NCI-H1694 (cell line): ENCODE results near the gene MYO3A.
"Not testable (repeated sequence)": the region's sequence is repeated elsewhere in the genome, so short reads cannot be mapped to it uniquely, and the experiment has no call there.

Experiments used
- DNase-seq: peaks from one replicate; lab custom pipeline; 2025; lab: John Stamatoyannopoulos, UW

Gene MYO3A

GRCh38 chr10:25974897-25975459 is 40.9 kb downstream of the MYO3A start:
- DNase-seq, result no peak

GRCh38 chr10:25978771-25979170 is 44.7 kb downstream of the MYO3A start:
- DNase-seq, result no peak

- DNase-seq, result no peak
Observed at GRCh38 chr10:25982107-25982506, 48.1 kb downstream of the MYO3A start.

- DNase-seq, result no peak
Observed at GRCh38 chr10:25988583-25988982, 54.6 kb downstream of the MYO3A start.

DNA sequence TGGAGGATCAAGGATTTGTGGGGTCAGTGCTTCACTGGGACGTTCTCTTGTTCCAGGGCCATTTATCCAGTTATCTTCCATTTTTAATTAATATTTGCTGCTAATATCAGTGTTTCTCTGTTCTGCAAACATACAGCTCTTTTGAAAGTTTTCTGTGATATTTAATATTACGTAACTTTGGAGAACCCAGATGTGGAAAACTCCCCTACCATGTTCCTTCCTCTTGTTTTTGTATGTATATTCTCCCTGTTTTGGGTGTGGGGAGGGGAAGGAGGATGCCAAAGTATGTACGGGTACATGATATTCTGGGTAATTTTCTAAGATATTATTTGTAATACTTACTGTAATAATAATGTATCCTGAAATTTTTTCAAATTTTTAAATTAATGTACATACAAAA is 55.9 kb downstream of the MYO3A start:
- DNase-seq, result no peak

DNA sequence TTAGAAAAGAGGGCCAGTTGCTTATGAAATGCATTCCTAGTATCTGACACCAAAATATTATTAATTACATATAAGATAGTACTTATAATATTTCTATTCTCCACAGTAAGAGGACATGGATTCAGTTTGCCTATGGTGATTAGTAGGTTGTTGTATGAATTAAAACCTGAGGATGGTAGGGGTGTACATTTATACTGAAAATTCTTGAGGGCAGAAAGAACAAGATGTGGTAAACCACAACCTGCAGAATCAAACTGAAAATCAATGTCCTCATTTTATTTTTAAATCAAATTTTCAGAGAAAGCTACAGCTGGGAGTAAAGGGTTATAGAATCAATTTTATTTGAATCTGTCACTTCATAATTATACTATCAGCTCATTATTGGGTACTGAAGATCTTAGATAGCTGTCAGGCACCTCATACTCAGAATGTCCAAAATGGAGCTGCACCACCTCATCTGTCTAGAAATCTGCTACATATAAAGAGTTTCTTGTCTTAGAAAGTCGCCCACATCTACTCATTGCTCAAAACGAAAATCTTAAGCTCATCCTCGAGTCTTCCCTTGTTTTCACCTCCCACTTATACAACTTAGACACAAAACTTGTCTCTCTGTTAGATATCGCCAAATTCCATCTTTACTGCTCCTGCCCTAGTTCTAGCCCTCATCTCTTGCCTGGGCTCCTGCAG is 65.4 kb downstream of the MYO3A start:
- no peak for DNase-seq

- DNase-seq, result no peak
Observed at GRCh38 chr10:26000971-26001370, 66.9 kb downstream of the MYO3A start.

DNA sequence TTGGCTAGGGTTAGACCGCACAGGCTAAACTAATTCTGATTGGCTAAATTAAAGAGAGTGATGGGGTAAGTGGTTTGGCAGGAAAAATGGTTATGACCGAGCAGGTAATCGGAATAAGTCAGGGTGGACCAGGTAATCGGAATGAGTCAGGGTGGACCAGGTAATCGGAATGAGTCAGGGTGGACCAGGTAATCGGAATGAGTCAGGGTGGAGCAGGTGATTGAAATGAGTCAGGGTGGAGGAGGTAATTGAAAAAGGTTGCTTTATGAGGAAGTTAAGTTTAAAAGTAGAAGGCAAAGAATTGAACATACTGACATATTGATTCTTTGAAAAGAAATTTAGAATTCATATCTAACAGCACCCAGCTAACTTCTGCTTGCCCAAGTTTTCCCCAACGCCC is 68.4 kb downstream of the MYO3A start:
- DNase-seq, result not testable (repeated sequence)

- DNase-seq, result no peak
Observed at GRCh38 chr10:26015092-26015491, 81.1 kb downstream of the MYO3A start.

DNA sequence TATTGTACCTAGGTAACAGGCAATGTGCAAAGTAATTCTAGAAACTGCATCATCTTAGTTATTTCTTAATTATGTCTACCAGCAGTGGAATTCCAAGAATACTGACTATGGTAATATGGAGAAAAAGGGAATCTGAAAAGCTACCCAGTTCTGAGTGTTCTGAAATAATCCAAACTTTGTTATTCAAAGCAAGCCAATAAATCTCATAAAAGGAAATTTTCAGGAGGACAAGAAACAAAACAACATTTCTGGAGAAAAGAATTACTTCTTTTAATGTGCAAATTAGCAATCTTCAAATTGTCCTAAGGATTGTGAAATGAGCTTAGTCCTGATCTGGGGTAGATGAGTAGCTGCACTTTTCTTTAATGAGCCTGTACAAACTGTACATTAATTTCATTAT is 88.8 kb downstream of the MYO3A start:
- no peak for DNase-seq

DNA sequence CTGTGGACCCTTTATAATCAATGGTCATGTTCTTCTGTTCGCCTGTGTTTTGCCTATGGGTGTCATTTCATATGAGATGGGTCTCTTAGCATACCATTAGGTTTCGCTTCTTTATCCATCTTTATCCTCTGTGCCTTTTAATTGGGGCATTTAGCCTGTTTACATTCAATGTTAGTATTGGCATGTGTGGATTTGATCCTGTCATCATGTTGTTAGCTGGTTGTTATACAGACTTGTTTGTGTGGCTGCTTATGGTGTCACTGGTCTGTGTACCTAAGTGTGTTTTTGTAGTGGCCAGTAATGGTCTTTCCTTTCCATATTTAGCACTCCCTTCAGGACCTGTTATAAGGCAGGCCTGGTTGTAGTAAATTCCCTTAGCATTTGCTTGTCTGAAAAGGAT is 90.3 kb downstream of the MYO3A start:
- DNase-seq, result no peak

DNA sequence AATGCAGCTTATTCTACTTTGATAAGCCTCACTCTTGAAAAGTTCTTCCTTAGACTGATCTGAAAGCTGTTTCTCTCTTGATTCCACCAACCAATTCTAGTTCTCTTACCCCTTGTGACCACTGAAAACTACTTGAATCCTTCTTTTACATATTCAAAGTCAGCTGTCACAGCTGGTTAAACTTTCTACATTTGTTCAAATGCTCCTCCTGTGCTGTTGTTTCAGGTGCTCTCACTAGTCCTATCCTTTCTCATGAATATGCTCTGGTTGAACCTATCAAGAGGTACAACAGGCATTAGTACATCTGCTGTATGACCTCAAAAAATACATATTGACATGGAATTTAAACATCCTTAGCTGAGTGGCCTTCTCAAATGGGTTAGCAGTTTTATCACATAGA is 91.5 kb downstream of the MYO3A start:
- no peak for DNase-seq

- no peak for DNase-seq
Observed at GRCh38 chr10:26029858-26030257, 95.8 kb downstream of the MYO3A start.

DNA sequence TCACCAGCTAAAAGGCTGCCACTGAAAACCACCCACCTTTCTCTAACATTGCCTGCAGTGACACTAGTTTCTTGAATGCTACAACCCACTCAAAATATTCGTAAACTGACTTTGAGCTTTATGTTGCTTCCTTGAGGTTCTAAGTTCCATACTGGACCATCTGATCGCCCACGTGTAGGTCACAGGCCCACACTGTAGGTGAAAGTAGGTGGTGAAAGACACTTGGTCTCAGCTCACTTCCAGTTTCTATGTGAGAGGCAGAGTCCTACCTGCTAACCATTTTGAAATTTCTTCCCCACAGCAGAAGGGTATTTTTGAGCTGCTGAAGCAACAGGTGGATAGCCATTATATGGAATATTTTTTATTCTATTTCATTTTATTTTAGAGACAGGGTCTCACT is 97.3 kb downstream of the MYO3A start:
- no peak for DNase-seq

- DNase-seq, result no peak
Observed at GRCh38 chr10:26043469-26043868, 109.4 kb downstream of the MYO3A start.

DNA sequence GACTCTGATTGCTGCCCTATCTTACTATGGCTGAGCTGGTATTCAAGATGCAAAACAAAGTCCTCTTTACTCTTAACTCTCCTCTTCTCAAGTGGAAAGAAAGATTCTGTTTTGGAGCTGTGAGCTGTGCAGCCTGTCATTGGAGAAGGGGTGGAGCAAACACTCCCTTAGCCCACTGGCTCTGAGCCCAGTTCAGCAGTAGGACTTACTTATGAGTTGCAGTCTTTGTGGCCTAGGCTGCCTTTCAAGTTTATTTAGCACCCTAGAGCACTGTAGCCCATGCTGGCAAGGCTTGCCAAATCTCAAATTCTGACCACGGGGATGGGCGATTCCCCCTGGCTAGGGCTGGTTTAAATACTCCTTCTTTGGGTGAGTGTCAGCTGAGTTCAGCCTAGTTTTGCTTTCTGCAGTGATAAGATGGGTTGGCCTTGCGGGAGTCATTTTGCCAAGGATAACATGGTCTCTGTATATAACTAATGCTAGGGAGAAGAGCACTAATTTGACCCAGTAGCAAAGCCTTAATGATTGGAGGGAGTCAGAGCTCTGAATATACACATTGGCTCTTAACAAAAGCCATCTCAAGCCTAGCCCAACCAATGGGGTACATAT is 110.2 kb downstream of the MYO3A start:
- DNase-seq, result no peak

- DNase-seq, result no peak
Observed at GRCh38 chr10:26046073-26046700, 112.2 kb downstream of the MYO3A start.

- no peak for DNase-seq
Observed at GRCh38 chr10:26048756-26049155, 114.7 kb downstream of the MYO3A start.

- no peak for DNase-seq
Observed at GRCh38 chr10:26052326-26052725, 118.3 kb downstream of the MYO3A start.

GRCh38 chr10:26057466-26057865 is 123.4 kb downstream of the MYO3A start:
- no peak for DNase-seq

GRCh38 chr10:26064106-26064505 is 130.1 kb downstream of the MYO3A start:
- DNase-seq, result no peak

- DNase-seq, result no peak
Observed at GRCh38 chr10:26067680-26068079, 133.7 kb downstream of the MYO3A start.

- DNase-seq, result not testable (repeated sequence)
Observed at GRCh38 chr10:26080971-26081370, 146.9 kb downstream of the MYO3A start.
